HCT116 (cell line): ENCODE measurements around the gene CNGA3. TPM values are rescaled to one million over a fixed set of nuclear protein-coding genes. Genes with fewer than 3 reads are reported as not detected.

ENCODE experiments used
- ATAC-seq: fragments of 200-7000 bp; cut with Tn5 transposase; 2 replicates; pipeline ENCODE4 v1.9.1; 2020; ENCODE audit warnings: mild to moderate bottlenecking, moderate library complexity
- BruUV-seq: library from RNA; stranded (reverse); fragments of 400-500 nt; replicated peaks from 2 replicates; lab custom pipeline; 2021; lab: Mats Ljungman, UMichigan
- CTCF ChIA-PET: fragments of 300-600 bp; sonication (Branson Sonifier 250); formaldehyde crosslinking; loops from one replicate; lab custom pipeline; 2021; ENCODE audit warnings: antibody characterized with exemption; lab: Charles Lee
- POLR2A ChIA-PET: fragments of 300-600, 350-600 bp; sonication (Branson Sonifier 250); formaldehyde crosslinking; loops from one replicate; lab custom pipeline; 2021; ENCODE audit warnings: antibody characterized with exemption; lab: Charles Lee
- RAD21 ChIA-PET, 2 experiments: fragments of 300-600 bp; sonication (Branson Sonifier 250); formaldehyde crosslinking; loops; one replicate each; lab custom pipeline; 2023; ENCODE audit warnings: low total read pairs in 2 of 2; ENCODE audit not compliant: uncharacterized antibody in 2 of 2, unreplicated experiment in 2 of 2, low non-redundant PET in 1 of 2; lab: Charles Lee
- DNase-seq: peaks from one replicate; pipeline ENCODE4 v3.0.0-alpha.2; 2010; ENCODE audit warnings: low read depth, low spot score
- H2AFZ ChIP-seq: fragments of 200-600 bp; shearing (Covaris generic), sonication (generic); 2 replicates; pipeline ENCODE4 v1.6.1; 2017; ENCODE audit warnings: low read depth, mixed run types, mixed read lengths, antibody characterized with exemption, low read length; ENCODE audit not compliant: poor library complexity, severe bottlenecking
- H3K27ac ChIP-seq: 2 replicates; pipeline ENCODE4 v1.5.1; 2012; ENCODE audit warnings: low read depth, low read length
- H3K27me3 ChIP-seq: fragments of 200-600 bp; sonication (generic); 2 replicates; pipeline ENCODE4 v1.6.1; 2016; ENCODE audit warnings: mixed run types, low read length, mixed read lengths; ENCODE audit not compliant: insufficient read depth
- H3K36me3 ChIP-seq, 2 experiments: fragments of 200-500 bp in 1 of 2; fragments of 200-600 bp in 1 of 2; sonication (Bioruptor generic) in 1 of 2; sonication (generic) in 1 of 2; 2 replicates each; pipeline versions ENCODE4 v1.5.1 to v1.6.1; 2014 to 2016; ENCODE audit warnings: low read length in 2 of 2, inconsistent platforms in 1 of 2, mixed read lengths in 1 of 2, mixed run types in 1 of 2; ENCODE audit not compliant: insufficient read depth in 2 of 2, control insufficient read depth in 1 of 2
- H3K4me1 ChIP-seq, 2 experiments: fragments of 200-600 bp in 1 of 2; sonication (generic) in 1 of 2; 2 replicates each; pipeline versions ENCODE4 v1.5.1 to v1.6.1; 2012 to 2017; ENCODE audit warnings: low read length in 2 of 2, inconsistent platforms in 1 of 2, mild to moderate bottlenecking in 1 of 2, mixed read lengths in 1 of 2, mixed run types in 1 of 2, moderate library complexity in 1 of 2; ENCODE audit not compliant: insufficient read depth in 2 of 2, control insufficient read depth in 1 of 2
- H3K4me2 ChIP-seq: fragments of 200-600 bp; sonication (generic); 2 replicates; pipeline ENCODE4 v1.6.1; 2017; ENCODE audit warnings: mixed run types, low read length, mixed read lengths
- H3K4me3 ChIP-seq, 2 experiments: fragments of 200-600 bp in 1 of 2; sonication (generic) in 1 of 2; replicated peaks in 1 of 2; 2 replicates each; pipeline ENCODE4 v1.5.1; 2011 to 2016; ENCODE audit warnings: low read length in 2 of 2, control low read depth in 1 of 2, low read depth in 1 of 2, mild to moderate bottlenecking in 1 of 2, mixed read lengths in 1 of 2, mixed run types in 1 of 2
- H3K79me2 ChIP-seq: fragments of 200-600 bp; sonication (generic); 2 replicates; pipeline ENCODE4 v1.6.1; 2017; ENCODE audit warnings: mild to moderate bottlenecking, mixed run types, low read length, moderate library complexity, mixed read lengths; ENCODE audit not compliant: insufficient read depth
- H3K9ac ChIP-seq: fragments of 200-600 bp; sonication (generic); 2 replicates; pipeline ENCODE4 v1.6.1; 2016; ENCODE audit warnings: low read length, mixed read lengths
- H3K9me2 ChIP-seq: fragments of 200-600 bp; sonication (generic), shearing (Covaris generic); 2 replicates; pipeline ENCODE4 v1.6.1; 2017; ENCODE audit warnings: mixed run types, mild to moderate bottlenecking, moderate library complexity; ENCODE audit not compliant: insufficient read depth
- H3K9me3 ChIP-seq, 2 experiments: fragments of 200-500 bp in 1 of 2; fragments of 200-600 bp in 1 of 2; sonication (Bioruptor generic) in 1 of 2; sonication (generic) in 1 of 2; 2 replicates each; pipeline ENCODE4 v1.6.1; 2014 to 2017; ENCODE audit warnings: low read length in 2 of 2, mixed read lengths in 2 of 2, inconsistent platforms in 1 of 2, low read depth in 1 of 2, mild to moderate bottlenecking in 1 of 2, mixed run types in 1 of 2, moderate library complexity in 1 of 2; ENCODE audit not compliant: control insufficient read depth in 1 of 2, insufficient read depth in 1 of 2
- H4K20me1 ChIP-seq: fragments of 200-600 bp; sonication (generic), shearing (Covaris generic); 2 replicates; pipeline ENCODE4 v1.6.1; 2017; ENCODE audit warnings: mixed run types, mild to moderate bottlenecking, moderate library complexity; ENCODE audit not compliant: insufficient read depth
- ELF1 ChIP-seq: IDR thresholded peaks from 2 replicates; pipeline ENCODE4 v1.6.1; 2012; ENCODE audit warnings: low read depth, borderline replicate concordance
- RAD21 ChIP-seq: IDR thresholded peaks from 2 replicates; pipeline ENCODE4 v1.6.1; 2012; ENCODE audit warnings: low read depth, mild to moderate bottlenecking
- SIN3A ChIP-seq: IDR thresholded peaks from 2 replicates; pipeline ENCODE4 v1.6.1; 2012; ENCODE audit warnings: low read depth
- intact Hi-C: fragments of 100-400 bp; cut with micrococcal nuclease; formaldehyde crosslinking; loops from 2 replicates; pipeline ENCODE4 v1.10.0; 2022
- total RNA-seq: library from RNA; stranded (reverse); gene quantifications from one replicate; pipeline ENCODE4 v1.2.1, GENCODE V29; 2021; ENCODE audit not compliant: unreplicated experiment
- TF ChIP-seq, protein P1 (sequence below): IDR thresholded peaks from 2 replicates; pipeline ENCODE4 v1.6.1; 2012; ENCODE audit warnings: low read depth
- TF ChIP-seq, protein P2 (sequence below): IDR thresholded peaks from 2 replicates; pipeline ENCODE4 v1.6.1; 2012
- TF ChIP-seq, protein P3 (sequence below), 3 experiments: fragments of 200-600 bp in 1 of 3; sonication (generic) in 1 of 3; IDR thresholded peaks in 2 of 3; conservative IDR thresholded peaks in 1 of 3; 2 replicates each; pipeline ENCODE4 v1.5.1; 2012 to 2017; ENCODE audit warnings: low read depth in 2 of 3, low read length in 2 of 3, antibody characterized with exemption in 1 of 3, borderline replicate concordance in 1 of 3, control low read depth in 1 of 3, mild to moderate bottlenecking in 1 of 3, mixed read lengths in 1 of 3, mixed run types in 1 of 3, moderate library complexity in 1 of 3; ENCODE audit not compliant: insufficient read depth in 1 of 3

CNGA3 gene
- total RNA-seq, 1 experiment from 2014 or later, result not detected

DNA sequence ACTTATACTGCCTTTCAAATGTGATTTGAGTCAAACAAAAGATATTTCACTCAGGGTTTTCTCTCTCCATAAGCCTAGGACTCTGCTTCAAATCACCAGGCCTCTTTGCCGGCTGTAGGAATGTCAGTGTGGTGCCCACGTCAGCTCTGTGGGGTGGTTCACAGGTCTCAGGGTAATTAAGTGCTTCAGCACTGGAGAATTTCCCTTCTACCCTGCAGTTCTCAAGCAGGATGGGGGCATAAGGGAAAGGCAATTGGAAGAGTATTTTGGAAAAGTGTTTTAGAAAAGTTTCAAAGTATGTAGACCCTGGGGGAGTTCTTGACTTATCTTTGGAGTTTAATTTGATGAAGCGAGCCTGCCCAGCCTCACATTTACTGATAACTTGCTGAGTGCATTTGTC lies 9.6 kb downstream of the CNGA3 start:
- RAD21 ChIA-PET, result no interaction called here
- CTCF ChIA-PET, result no interaction called here
- Histone ChIP-seq H4K20me1 (no peaks in the 10 kb centered on the region), H3K4me2 (no peak overlapping the region), H3K9me2 (no peaks in the 10 kb centered on the region), H3K27ac (no peak overlapping the region), H2AFZ (no peak overlapping the region), H3K36me3 (no peaks in the 10 kb centered on the region), H3K79me2 (no peaks in the 10 kb centered on the region), H3K4me3 (no peak overlapping the region), H3K4me1 (peaks cover 0 to 6% of the 10 kb centered on the region in 2 experiments; a peak in 1 of 4 replicates), H3K27me3 (no peaks in the 10 kb centered on the region), H3K9ac (no peak overlapping the region), H3K9me3 (no peaks in the 10 kb centered on the region)
- intact Hi-C loops, result no loop called here
- DNase-seq (no peak), ATAC-seq (no peak)
- BruUV-seq, result no TSS peak
- no peak for TF ChIP-seq RAD21
- no peak for TF ChIP-seq SIN3A
- TF ChIP-seq, protein P1, sequence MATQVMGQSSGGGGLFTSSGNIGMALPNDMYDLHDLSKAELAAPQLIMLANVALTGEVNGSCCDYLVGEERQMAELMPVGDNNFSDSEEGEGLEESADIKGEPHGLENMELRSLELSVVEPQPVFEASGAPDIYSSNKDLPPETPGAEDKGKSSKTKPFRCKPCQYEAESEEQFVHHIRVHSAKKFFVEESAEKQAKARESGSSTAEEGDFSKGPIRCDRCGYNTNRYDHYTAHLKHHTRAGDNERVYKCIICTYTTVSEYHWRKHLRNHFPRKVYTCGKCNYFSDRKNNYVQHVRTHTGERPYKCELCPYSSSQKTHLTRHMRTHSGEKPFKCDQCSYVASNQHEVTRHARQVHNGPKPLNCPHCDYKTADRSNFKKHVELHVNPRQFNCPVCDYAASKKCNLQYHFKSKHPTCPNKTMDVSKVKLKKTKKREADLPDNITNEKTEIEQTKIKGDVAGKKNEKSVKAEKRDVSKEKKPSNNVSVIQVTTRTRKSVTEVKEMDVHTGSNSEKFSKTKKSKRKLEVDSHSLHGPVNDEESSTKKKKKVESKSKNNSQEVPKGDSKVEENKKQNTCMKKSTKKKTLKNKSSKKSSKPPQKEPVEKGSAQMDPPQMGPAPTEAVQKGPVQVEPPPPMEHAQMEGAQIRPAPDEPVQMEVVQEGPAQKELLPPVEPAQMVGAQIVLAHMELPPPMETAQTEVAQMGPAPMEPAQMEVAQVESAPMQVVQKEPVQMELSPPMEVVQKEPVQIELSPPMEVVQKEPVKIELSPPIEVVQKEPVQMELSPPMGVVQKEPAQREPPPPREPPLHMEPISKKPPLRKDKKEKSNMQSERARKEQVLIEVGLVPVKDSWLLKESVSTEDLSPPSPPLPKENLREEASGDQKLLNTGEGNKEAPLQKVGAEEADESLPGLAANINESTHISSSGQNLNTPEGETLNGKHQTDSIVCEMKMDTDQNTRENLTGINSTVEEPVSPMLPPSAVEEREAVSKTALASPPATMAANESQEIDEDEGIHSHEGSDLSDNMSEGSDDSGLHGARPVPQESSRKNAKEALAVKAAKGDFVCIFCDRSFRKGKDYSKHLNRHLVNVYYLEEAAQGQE, result no peak
- TF ChIP-seq, protein P2, sequence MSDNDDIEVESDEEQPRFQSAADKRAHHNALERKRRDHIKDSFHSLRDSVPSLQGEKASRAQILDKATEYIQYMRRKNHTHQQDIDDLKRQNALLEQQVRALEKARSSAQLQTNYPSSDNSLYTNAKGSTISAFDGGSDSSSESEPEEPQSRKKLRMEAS, result no peak
- TF ChIP-seq ELF1, result no peak
- TF ChIP-seq, protein P3, sequence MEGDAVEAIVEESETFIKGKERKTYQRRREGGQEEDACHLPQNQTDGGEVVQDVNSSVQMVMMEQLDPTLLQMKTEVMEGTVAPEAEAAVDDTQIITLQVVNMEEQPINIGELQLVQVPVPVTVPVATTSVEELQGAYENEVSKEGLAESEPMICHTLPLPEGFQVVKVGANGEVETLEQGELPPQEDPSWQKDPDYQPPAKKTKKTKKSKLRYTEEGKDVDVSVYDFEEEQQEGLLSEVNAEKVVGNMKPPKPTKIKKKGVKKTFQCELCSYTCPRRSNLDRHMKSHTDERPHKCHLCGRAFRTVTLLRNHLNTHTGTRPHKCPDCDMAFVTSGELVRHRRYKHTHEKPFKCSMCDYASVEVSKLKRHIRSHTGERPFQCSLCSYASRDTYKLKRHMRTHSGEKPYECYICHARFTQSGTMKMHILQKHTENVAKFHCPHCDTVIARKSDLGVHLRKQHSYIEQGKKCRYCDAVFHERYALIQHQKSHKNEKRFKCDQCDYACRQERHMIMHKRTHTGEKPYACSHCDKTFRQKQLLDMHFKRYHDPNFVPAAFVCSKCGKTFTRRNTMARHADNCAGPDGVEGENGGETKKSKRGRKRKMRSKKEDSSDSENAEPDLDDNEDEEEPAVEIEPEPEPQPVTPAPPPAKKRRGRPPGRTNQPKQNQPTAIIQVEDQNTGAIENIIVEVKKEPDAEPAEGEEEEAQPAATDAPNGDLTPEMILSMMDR (IDR thresholded peaks at IDR 0.05 in 2 of 3, conservative IDR thresholded peaks at IDR 0.05 in 1 of 3; ENCODE audit: borderline replicate concordance in 1 of 3, insufficient read depth in 1 of 3, low read depth in 2 of 3, low read length in 2 of 3), result no peak
- POLR2A ChIA-PET, result no interaction called here
